ENCODE results near the gene ETFBKMT.
"Not testable (repeated sequence)": the region's sequence is repeated elsewhere in the genome, so short reads cannot be mapped to it uniquely, and the experiment has no call there.

The ETFBKMT gene

DNA sequence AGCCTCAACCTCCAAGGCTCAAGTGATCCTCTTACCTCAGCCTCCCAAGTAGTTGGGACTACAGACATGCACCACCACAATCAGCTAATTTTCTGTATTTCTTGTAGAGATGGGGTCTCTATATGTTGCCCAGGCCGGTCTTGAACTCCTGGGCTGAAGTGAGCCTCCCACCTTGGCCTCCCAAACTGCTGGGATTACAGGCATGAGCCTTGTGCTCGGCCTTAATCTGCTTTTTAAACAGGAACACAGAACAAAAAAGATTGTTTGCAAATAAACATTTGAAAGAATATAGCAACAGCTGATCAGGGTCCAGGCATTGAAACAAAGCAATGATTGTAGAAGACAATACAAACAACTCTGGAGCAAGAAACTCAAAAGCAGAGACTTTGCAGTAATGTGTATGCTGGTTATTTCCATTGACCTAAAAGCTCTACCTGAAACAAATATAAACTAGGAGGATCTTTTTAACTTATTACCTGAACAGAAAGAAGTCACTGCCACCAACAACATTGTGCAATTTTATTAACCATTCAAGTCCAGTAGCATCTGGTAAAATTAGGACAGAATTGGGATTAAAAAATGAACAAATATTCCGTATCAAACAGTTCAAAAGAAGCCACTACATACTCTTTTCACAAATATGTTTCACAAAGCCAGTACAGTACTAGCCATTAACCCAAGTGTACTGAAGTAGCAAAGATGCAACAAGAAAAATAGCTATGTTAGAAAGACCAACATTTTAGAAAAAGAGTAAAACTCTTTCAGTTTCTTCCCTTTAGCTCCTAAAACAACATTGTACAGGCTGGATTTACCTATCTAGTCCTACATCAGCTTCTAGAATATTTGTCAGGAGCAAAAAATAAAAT is 55.2 kb downstream of the ETFBKMT start:
- in situ Hi-C loops (cut with MboI; ENCODE audit: low sequenced_read_pairs) = no loop called here

DNA sequence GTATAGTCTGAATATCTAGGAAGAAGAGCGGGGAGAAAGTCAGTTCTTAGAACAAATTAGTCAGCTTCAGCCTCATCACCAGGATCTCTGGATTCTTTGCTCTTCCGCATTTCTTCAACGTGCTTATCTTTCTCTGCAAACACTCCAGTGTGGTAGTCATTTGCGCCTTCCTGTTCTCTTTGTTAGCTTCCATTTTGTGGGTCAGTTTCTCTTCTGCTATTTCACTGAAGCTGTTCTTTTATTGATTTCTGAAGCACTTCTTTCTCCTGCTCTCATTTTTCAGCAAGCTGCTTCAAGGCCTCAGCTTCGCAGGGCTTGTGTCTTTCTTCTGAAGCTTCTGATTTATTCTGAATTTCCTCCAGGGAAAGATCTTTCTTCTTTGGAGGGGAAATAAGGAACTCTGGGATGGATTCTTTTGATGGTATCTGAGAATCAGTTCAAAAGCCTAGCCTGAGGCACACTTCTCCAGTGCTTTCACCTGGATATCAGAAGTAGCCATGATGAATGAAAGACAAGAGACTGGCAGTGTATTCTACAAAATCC is 55.9 kb downstream of the ETFBKMT start:
- in situ Hi-C loops (cut with MboI; ENCODE audit: low sequenced_read_pairs) = no loop called here

DNA sequence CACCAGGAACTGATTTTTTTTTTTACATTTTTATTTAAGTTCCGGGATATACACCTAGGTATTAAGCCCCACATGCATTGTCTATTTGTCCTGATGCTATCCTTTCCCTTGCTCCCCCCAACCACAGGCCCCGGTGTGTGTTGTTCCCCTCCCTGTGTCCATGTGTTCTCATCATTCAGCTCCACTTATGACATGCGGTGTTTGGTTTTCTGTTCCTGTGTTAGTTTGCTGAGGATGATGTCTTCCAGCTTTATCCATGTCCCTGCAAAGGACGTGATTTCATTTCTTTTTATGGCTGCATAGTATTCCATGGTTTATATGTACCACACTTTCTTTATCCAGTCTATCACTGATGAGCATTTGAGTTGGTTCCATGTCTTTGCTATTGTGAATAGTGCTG is 57.5 kb downstream of the ETFBKMT start:
- in situ Hi-C loops (cut with MboI; ENCODE audit: low sequenced_read_pairs) = not testable (repeated sequence)

DNA sequence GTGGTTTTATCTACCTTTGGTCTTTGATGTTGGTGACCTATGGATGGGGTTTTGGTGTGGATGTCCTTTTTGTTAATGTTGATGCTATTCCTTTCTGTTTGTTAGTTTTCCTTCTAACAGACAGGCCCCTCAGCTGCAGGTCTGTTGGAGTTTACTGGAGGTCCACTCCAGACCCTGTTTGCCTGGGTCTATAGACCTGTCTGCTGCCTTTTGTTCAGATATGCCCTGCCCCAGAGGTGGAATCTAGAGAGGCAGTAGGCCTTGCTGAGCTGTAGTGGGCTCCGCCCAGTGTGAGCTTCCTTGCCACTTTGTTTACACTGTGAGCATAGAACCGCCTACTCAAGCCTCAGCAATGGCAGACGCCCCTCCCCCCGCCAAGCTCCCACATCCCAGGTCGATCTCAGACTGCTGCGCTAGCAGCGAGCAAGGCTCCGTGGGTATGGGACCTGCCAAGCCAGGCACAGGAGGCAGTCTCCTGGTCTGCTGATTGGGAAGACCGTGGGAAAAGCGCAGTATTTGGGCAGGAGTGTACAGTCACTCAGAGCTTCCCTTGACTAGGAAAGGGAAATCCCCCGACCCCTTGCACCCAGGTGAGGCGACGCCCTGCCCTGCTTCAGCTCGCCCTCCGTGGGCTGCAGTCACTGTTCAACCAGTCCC is 59.2 kb downstream of the ETFBKMT start:
- in situ Hi-C loops (cut with MboI; ENCODE audit: low sequenced_read_pairs) = not testable (repeated sequence)

DNA sequence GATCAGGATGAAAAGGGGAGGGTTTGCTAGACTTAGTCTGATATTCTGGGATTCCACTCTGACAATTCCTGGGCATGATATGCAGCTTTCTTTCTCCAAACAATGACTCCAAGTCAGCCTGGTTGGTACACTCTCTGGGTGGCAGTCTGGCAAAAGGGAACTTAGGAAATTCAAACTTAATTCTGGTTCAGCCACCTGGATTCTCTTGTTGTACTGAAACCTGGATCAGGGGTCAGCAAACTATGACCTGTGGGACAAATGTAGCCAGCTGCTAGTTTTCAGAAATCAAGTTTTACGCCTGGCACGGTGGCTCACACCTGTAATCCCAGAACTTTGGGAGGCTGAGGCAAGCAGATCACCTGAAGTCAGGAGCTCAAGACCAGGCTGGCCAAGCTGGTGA is 63.1 kb downstream of the ETFBKMT start:
- in situ Hi-C loops (cut with MboI; ENCODE audit: low sequenced_read_pairs) = no loop called here

Data from HL-60/S4 (cell line).